GM12865 (cell line): ENCODE measurements around the gene MAP2K4.

Experiments
- DNase-seq: peaks from one replicate; pipeline ENCODE4 v3.0.0; 2010; ENCODE audit warnings: low read depth
- H3K4me3 ChIP-seq: 2 replicates; pipeline ENCODE4 v1.5.1; 2011; ENCODE audit warnings: mild to moderate bottlenecking, low read depth, low read length, control low read depth
- CTCF ChIP-seq: IDR thresholded peaks from 2 replicates; pipeline ENCODE4 v1.5.1; 2011; ENCODE audit warnings: low read length, control low read depth, low read depth, inconsistent platforms; ENCODE audit not compliant: insufficient read depth; ENCODE audit errors: missing control alignments

MAP2K4 gene

GRCh38 chr17:12164085-12164484 lies 143.4 kb downstream of the MAP2K4 start:
- DNase-seq, result no peak
- H3K4me3 ChIP-seq, result no peak overlapping the region
- no peak for TF ChIP-seq CTCF

- no peak for TF ChIP-seq CTCF
- no peak for DNase-seq
Observed at GRCh38 chr17:12178644-12179330, 158.1 kb downstream of the MAP2K4 start.

GRCh38 chr17:12180644-12181261 lies 160.1 kb downstream of the MAP2K4 start:
- TF ChIP-seq CTCF, result peak; percentile 62
- H3K4me3 ChIP-seq, result no peak overlapping the region
- DNase-seq, result peak; percentile 59

More at GRCh38 chr17:12178644-12179330, 158.1 kb downstream of the MAP2K4 start:
- no peak overlapping the region for H3K4me3 ChIP-seq

- H3K4me3 ChIP-seq, result no peak overlapping the region
- no peak for TF ChIP-seq CTCF
- no peak for DNase-seq
Observed at GRCh38 chr17:12187658-12188057, 167.0 kb downstream of the MAP2K4 start.

GRCh38 chr17:12193144-12193735 lies 172.6 kb downstream of the MAP2K4 start:
- TF ChIP-seq CTCF, result no peak
- DNase-seq, result no peak
- H3K4me3 ChIP-seq, result no peak overlapping the region
